Frontal cortex (tissue), 4 donors: Measurements from ENCODE around the gene ARID1B. TPM values are rescaled to one million over a fixed set of nuclear protein-coding genes. Genes with fewer than 3 reads are reported as not detected.

Experiments used
- DNase-seq, 2 donors: peaks; one replicate each; pipeline ENCODE4 v3.0.0; 2012; ENCODE audit warnings: low spot score in 2 of 2
- FAIRE-seq: peaks from 2 replicates; lab custom pipeline; 2012; peaks lifted over from hg19 to GRCh38; lab: Jason Lieb, UNC
- total RNA-seq: library from RNA; depleted of rRNA; stranded (reverse); fragments of >200 nt; gene quantifications from one replicate; pipeline ENCODE4 v1.2.3, GENCODE V29; 2014
- donor health status: control.
- donor health status: control.
- donor health status: control.

Gene ARID1B
- total RNA-seq, 1 donor from 2014 or later, result 59.9 TPM

GRCh38 chr6:157171801-157172200 is 394.6 kb downstream of the ARID1B start:
- DNase-seq (no peak), FAIRE-seq (no peak)

GRCh38 chr6:157172231-157172701 is 395.1 kb downstream of the ARID1B start:
- FAIRE-seq (no peak), DNase-seq (no peak)

- no peak for FAIRE-seq
- no peak for DNase-seq
Observed at GRCh38 chr6:157172830-157173536, 395.8 kb downstream of the ARID1B start.

GRCh38 chr6:157173776-157174175 is 396.6 kb downstream of the ARID1B start:
- FAIRE-seq, result no peak

GRCh38 chr6:157174731-157175130 is 397.6 kb downstream of the ARID1B start:
- no peak for FAIRE-seq

More at GRCh38 chr6:157173776-157174175, 396.6 kb downstream of the ARID1B start:
- DNase-seq, result no peak

GRCh38 chr6:157177731-157178336 is 400.7 kb downstream of the ARID1B start:
- no peak for DNase-seq
- FAIRE-seq, result no peak

More at GRCh38 chr6:157174731-157175130, 397.6 kb downstream of the ARID1B start:
- DNase-seq, result no peak

GRCh38 chr6:157181649-157182048 is 404.5 kb downstream of the ARID1B start:
- DNase-seq (no peak), FAIRE-seq (no peak)

- DNase-seq (no peak), FAIRE-seq (no peak)
Observed at GRCh38 chr6:157182503-157183264, 405.5 kb downstream of the ARID1B start.

- DNase-seq, result peak; percentile 39 to 72
Observed at GRCh38 chr6:157184202-157185015, 407.2 kb downstream of the ARID1B start.

GRCh38 chr6:157185171-157185570 is 408.0 kb downstream of the ARID1B start:
- DNase-seq (no peak), FAIRE-seq (no peak)

More at GRCh38 chr6:157184202-157185015, 407.2 kb downstream of the ARID1B start:
- FAIRE-seq, result no peak

GRCh38 chr6:157185986-157186385 is 408.8 kb downstream of the ARID1B start:
- FAIRE-seq (no peak), DNase-seq (no peak)

GRCh38 chr6:157186785-157187181 is 409.6 kb downstream of the ARID1B start:
- FAIRE-seq (no peak), DNase-seq (no peak)

- no peak for FAIRE-seq
- DNase-seq, result peak in 1 of 2 donors; percentile 12
Observed at GRCh38 chr6:157187182-157188083, 410.3 kb downstream of the ARID1B start.

- DNase-seq (no peak), FAIRE-seq (no peak)
Observed at GRCh38 chr6:157188213-157188612, 411.0 kb downstream of the ARID1B start.

- no peak for DNase-seq
- FAIRE-seq, result no peak
Observed at GRCh38 chr6:157193443-157193996, 416.3 kb downstream of the ARID1B start.

- no peak for FAIRE-seq
- DNase-seq, result no peak
Observed at GRCh38 chr6:157194110-157194509, 416.9 kb downstream of the ARID1B start.

- DNase-seq, result no peak
- no peak for FAIRE-seq
Observed at GRCh38 chr6:157194643-157195042, 417.5 kb downstream of the ARID1B start.

GRCh38 chr6:157196391-157196790 is 419.2 kb downstream of the ARID1B start:
- DNase-seq, result no peak
- FAIRE-seq, result no peak
